C4-2B (cell line): ENCODE measurements around the gene MED15.

ENCODE experiments used
- H3K27ac ChIP-seq: fragments of 450-650 bp; 2 replicates; pipeline ENCODE4 v1.5.1; 2017
- CTCF ChIP-seq: fragments of 450-650 bp; conservative IDR thresholded peaks from 2 replicates; pipeline ENCODE4 v1.5.1; 2017; ENCODE audit warnings: mild to moderate bottlenecking
- ZFX ChIP-seq: fragments of 450-650 bp; IDR thresholded peaks from 2 replicates; pipeline ENCODE4 v1.6.1; 2017

MED15 gene

GRCh38 chr22:20568502-20569058 is 61.2 kb downstream of the MED15 start:
- TF ChIP-seq CTCF (no peak), ZFX (no peak)
- H3K27ac ChIP-seq, result no peak overlapping the region

- H3K27ac ChIP-seq, result no peak overlapping the region
- no peak for TF ChIP-seq ZFX
These were observed 61.9 kb downstream of the MED15 start for GRCh38 chr22:20569059-20570058.

GRCh38 chr22:20571078-20571503 is 63.7 kb downstream of the MED15 start:
- TF ChIP-seq CTCF (no peak), ZFX (no peak)

GRCh38 chr22:20571531-20572007 is 64.2 kb downstream of the MED15 start:
- no peak overlapping the region for H3K27ac ChIP-seq
- TF ChIP-seq CTCF, result peak; percentile 90
- TF ChIP-seq ZFX, result no peak

More at GRCh38 chr22:20571078-20571503, 63.7 kb downstream of the MED15 start:
- H3K27ac ChIP-seq, result no peak overlapping the region

- TF ChIP-seq ZFX, result no peak
- TF ChIP-seq CTCF, result no peak
These were observed 64.9 kb downstream of the MED15 start for GRCh38 chr22:20572132-20572802.

GRCh38 chr22:20573176-20573832 is 65.9 kb downstream of the MED15 start:
- no peak for TF ChIP-seq ZFX
- no peak for TF ChIP-seq CTCF
- H3K27ac ChIP-seq, result no peak overlapping the region

More at GRCh38 chr22:20572132-20572802, 64.9 kb downstream of the MED15 start:
- H3K27ac ChIP-seq, result no peak overlapping the region

GRCh38 chr22:20573833-20574615 is 66.6 kb downstream of the MED15 start:
- no peak overlapping the region for H3K27ac ChIP-seq

More at GRCh38 chr22:20573833-20574615, 66.6 kb downstream of the MED15 start:
- TF ChIP-seq ZFX, result no peak
- TF ChIP-seq CTCF, result no peak
